NCI-H2107 (cell line): Measurements from ENCODE around the gene C1QL1.

Experiments used
- DNase-seq: peaks from one replicate; lab custom pipeline; 2025; lab: John Stamatoyannopoulos, UW

C1QL1 gene

DNA sequence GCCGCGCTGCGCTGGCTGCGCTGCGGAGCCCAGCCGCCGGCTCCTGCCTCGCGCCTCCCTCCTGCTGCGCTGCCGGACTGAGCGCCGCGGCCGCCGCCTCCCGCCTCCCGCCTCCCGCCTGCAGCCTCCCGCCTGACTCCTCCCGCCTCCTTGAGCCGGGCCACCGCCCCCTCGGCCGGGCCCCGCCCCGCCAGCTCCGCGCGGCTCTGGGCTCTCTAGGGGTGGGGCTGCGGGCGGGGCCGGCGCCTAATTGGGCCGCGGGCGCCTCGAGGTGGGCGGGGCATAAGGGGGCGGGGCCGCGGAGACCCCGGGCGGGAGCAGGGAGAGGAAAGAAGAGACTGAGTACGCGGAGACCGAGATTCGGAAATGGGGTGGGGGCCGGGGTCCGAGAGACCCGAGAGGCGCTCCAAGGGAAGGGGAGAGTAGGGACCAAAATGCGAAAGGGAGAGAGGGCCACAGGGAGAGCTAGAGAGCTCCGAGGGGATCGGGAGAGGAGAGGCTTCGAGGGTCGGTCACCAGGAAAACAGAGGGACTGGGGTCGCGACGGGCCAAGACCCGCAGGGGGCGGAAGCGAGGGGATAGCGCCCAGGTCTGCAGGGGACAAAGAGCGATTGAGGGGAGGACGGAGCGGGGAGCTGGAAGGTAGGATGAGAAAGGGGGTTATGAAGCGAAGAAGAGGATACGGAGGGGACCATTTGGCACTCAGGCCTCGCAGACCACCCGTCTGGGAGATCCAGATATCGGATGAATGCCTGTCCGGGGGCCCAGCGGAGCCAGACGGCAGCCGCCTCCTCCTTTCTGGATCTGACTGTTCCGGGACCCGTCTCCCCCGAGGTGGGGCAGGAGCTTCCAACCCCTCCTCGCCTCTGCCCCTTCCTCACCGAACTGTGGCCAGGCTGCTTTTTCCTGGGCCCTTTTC lies at the start of gene C1QL1:
C1QL1 (minus strand) TSS at position 79 of the 919 bp plus-strand sequence. CDS start 255 bp downstream, outside the sequence.
- DNase-seq = peak; percentile 51

DNA sequence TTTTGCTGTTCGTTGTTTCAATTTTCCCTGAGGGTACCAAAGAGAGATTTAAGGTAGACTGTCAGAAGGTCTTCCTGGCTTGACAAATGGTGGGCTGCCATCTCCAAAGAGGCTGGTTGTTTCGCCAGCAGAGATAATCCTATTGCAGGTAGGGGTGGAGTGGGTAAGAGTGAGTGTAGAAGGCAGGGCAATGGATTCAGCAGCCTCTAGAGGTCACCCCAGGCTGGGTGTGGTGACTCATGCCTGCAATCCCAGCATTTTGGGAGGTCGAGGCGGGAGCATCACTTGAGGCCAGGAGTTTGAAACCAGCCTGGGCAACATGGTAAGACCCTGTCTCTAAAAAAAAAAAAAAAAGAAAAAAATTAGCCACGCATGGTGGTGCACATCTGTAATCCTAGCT lies 48.7 kb upstream of the C1QL1 start:
- no peak for DNase-seq

DNA sequence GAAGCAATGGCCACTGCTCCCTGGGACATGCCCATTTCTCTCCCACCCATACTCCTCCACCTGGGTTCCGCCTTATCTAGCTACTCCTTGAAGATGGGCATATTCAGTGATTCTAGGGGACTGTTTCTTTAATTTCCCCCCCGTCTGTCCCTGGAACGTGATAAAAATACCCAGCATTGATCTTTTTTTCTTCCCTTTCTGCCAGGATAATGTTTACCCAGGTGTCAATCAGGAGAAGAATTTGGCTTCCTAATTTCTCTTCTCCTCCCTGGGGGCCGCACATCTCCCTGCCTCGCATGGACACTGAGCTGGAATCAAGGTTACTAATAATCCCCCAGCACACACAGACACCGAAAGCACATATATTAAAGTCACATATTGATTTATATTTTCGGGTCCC lies 48.1 kb upstream of the C1QL1 start:
- DNase-seq = no peak

DNA sequence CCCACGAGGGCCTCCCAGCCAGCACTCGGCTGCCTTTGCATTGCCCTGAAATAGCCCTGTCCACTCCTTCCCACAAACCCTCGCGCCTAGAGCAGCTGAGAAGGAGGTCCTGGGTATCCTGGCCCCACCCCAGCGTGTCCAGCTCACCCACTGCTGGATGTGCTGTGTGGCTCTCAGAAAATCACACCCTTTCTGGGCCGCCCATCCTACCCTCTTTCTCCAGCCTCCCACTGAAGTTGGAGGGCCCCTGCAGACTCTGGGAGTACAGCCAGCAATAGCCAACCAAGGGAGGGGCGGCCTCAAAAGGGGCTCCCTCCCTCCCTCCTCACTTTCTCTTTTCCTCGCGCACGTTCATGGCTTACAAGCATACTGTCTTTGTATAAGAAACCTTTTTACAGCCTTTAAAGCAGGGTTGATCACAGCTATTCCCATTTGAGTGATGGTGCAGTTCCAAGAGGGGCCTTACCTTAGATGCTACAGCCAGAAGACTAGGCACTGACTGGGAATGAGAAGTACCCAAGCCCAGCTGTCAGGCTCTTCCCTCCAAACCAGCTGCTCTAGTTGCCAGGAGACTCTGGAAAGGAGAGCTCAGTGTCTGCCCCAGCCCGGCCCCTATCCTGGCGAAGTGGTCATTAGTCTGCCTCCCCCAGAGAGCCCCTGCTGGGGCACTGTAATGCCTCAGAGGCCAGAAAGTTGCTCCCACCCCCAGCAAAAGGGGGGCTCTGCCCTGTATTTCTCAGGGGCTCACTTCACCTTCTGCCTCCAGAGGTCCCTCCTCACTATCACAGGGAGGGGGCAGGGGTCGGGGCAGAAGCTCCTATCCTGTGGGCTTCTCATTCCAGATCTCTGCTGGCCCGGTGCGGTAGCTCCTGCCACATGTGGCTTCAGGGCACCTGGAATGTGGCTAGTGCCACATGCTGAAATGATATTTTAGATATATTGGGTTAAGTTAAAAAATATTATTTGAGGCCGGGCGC lies 45.2 kb upstream of the C1QL1 start:
- DNase-seq = no peak

DNA sequence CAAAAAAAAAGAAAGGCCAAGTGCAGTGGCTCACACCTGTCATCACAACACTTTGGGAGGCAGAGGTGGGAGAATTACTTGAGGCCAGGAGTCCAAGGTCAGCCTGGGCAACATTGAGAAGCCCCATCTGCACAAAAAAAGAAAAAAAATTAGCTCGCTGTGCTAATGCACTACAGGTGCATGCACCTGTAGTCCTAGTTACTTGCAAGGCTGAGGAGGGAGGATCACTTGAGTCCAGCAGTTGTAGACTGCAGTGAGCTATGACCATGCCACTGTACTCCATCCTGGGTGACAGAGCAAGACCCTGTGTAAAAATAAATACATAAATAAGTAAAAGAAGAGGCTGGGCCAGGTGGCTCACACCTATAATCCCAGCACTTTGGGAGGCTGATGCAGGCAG lies 43.7 kb upstream of the C1QL1 start:
- DNase-seq = no peak

DNA sequence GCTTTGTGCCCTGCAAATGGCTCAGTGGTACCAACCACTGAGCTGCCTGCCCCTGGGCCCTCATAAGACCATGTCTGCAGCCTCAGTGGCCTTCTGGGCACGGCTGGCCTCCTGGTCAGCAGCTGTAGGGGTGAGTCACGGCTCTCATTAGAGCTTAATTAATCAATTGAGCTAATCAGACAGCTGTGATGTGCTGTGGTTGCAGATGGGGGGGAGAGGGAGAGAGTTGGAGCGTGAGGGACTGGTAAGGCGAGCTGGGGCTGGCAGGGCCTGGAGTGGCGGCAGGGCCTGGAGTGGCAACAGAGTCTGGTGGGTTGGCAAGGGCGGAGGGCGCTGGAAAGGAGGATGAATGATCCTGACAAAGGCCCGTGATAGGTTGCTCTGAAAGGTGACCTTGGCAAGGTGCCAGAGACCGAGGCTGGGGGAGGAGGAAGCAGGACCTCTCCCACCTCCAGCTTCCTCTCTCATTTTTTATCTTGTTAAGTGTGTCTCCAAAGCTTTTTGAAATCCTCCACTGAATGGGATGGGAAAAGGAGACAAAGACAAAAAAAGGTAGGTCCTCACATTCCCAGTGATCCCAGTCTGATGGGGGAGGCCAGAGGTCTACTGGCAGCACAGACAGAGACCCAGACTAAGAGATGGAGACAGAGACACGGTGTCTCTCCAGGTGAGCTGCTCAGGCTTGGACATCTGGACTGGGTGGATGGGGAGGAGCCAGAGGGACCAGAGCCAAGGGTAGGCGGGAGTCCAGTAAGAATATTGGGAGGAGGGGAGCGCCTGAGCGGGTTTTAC lies 41.8 kb upstream of the C1QL1 start:
- DNase-seq = no peak

DNA sequence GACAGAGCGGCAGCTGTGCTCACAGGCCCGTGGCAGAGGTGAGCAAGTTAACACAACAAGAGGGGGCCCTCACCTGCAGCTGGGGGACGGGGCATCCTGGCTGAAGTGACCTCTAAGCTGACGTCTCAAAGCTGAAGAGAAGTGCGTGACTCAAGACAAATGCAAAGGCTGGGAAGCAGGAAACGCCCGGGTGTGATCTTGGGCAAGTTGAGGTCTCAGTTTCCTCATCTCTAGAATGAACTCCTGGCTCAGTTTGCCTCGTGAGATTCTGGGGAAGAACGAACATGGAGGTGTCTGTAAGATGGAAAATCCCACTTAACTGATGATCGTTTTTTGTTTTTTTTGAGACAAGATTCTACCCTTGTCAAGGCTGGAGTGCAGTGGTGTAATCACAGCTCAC lies 40.1 kb upstream of the C1QL1 start:
- no peak for DNase-seq

DNA sequence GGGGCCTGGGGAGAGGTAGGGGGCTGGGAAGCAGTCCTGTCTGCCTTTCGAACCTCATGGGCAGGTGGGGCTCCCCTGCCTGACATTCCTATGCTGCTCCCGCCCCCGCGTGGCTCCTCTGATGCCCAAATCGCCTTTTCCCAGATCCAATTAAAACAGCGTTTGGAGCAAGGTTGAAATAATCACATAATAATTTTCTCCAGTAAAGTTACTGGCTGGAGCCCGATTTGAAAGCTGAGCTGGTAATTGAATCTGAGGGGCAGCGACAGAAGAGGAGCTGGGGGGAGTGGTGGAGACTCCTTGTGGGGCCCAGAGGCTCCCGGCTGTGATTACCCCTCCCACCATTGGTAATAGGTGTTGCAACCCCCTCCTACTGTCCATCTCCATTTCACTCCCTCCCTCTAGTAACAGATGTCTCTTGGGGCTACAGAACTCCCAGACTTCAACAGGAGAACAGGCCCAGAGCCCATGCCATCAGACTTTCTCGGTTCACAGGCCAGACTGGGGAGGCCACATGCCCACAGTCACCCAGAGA lies 38.9 kb upstream of the C1QL1 start:
- no peak for DNase-seq

DNA sequence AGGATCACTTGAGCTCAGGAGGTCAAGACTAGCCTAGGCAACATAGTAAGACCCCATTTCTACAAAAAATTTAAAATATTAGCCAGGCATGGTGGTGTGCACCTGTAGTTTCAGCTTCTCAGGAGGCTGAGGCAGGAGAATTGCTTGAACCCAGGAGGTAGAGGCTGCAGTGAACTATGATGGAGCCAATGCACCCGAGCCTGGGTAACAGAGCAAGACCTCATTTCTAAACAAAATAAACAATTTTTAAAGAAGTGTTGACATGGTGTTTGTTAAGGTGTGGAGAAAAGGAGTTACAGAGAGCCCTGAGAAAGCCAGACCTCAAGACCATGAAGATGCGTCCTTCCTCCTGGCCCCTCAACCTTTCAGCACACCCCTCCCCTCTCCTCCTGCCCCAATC lies 37.6 kb upstream of the C1QL1 start:
- DNase-seq = no peak

DNA sequence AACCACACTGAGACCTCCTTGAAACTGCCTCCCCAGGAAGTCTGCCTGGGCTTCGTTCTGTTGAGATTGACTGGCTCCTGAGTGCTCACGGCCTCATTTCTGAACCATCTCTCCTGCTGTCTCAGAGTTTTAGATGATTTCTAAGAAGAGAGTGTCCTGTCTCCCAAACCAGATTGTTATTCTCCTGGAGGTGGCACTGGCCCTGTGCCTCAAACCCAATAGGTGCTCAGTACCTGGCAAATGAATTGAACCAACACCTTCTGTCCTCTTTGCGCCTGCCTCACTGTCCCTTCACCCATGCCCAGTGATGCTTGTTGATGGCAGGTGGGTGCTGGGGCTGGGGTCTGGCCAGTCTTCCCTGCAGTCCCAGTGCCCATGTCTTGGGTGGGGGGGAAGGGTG lies 36.3 kb upstream of the C1QL1 start:
- no peak for DNase-seq

DNA sequence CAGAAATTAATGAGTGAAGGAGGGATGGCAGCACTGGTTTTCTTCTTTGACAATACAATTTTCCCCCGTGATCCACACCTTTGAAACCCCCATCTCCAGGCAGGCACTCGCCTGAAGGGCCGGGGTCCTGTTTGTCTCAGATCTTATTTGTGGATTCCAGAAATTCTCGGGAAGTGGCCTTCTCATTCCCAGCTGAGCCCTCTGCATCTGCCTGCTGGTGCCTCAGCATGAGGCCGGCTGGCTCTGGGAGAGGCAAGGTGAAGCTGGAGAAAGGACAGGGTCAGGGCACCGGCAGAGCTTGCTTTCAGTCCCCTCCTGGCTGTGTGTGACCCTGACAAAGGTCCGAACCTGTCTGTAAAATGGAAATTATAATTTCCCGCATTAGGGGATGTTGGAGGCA lies 35.8 kb upstream of the C1QL1 start:
- no peak for DNase-seq

DNA sequence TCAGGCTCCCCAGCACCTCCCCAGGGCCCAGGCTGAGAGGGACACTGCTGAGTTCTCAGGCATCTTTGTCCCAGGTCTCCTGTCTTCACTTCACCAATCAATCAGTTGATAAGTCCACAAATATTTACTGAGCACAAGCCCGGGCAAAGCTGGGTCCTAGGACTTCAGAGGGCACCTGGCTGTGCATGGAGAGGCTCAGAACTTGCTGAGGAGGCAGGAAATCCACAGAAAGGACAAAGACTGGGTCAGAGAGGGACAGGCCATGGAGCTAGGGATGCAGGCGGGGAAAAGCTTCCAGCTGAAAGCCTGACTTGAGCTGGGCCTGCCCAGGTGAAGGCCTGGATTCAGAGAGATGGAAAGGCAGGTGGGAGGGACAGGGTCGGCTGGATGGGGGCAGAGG lies 33.2 kb upstream of the C1QL1 start:
- no peak for DNase-seq

DNA sequence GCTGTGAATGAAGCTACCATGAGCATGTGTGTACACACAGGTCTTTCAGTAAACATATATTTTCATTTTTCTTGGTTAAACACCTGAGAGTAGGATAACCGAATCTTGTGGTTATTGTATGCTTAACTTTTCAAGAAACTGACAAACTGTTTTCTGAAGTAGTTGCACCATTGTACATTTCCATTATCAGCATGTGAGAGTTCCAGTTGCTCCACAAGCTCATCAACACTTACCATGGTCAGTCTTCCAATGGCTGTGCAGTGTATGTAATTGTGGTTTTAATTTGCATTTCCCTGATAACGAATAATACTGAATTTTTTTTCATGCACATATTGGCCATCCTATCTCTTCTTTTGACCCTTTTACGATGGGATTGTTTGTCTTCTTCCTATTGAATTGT lies 31.3 kb upstream of the C1QL1 start:
- no peak for DNase-seq

DNA sequence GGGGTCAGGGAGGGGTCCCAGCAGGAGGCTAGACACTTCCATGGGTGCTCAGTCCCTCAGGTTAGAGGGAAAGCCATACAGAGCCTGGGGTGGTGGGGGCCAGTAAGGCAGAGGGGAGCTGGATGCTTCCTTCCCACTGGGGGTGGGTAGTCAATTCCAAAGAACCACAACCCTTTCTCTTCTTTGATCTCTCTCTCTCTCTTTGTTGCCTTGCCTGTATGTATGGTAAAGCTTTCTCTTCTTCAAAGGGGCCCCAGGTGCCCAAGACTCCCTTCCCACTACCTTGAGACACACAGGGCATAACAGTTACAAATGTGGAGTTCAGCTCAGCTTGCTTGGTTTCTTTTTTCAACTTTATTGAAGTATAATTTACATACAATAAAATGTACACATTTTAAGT lies 30.5 kb upstream of the C1QL1 start:
- no peak for DNase-seq

DNA sequence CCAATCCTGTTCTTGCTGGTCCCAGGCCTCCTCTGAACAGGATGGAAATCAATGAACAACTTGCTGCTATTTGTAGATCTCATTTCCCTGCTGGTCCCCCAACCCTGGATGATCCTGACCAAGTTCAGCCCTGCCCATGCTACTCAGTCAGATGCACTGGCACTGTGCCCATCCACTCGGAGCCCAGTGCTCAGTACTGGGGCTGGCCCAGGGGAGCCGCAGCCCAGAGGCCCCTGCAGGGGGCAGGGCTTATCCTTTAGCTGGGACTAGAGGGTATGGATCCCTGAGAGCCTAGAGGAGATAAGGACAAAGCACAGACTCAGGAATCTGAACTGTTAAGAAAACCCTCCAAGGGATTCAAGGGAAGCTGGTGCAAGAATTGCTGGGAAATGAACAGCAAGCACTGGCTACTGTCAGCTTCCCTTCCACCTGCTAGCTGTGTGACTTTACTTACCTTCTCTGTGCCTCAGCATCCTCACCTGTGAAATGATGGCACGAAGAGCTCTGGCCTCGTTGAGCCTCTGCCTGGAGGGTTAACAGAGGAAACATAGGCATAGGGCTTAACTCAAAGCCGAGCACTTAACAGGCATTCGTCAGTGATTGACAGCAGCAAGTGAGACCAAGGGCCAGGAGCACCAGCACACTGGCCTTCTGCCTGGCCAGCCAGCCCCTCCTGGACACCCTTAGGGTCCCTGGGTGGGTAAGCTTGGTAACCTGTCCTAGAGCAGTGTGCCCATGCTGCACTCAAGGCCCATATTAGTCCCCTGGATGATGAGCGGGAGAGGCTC lies 29.8 kb upstream of the C1QL1 start:
- no peak for DNase-seq

DNA sequence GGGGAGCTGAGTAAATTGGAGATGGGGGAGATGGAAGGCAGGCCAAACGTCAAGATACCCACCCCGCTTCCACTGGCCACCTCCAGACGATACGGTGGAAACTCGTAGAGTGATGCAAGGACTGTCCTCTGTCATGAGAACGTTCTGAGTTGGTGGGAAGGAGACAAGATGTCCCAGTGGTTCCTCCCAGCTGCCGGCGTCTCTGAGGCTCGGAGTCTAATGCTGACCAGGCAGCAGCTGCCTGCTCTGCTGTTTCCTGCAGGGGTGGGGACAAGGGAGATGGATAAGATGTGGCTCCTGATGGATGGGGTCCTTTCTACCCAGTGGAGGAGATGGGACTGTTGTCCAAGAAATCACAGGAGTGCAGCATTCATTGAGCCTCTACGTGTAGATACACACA lies 28.2 kb upstream of the C1QL1 start:
- no peak for DNase-seq

DNA sequence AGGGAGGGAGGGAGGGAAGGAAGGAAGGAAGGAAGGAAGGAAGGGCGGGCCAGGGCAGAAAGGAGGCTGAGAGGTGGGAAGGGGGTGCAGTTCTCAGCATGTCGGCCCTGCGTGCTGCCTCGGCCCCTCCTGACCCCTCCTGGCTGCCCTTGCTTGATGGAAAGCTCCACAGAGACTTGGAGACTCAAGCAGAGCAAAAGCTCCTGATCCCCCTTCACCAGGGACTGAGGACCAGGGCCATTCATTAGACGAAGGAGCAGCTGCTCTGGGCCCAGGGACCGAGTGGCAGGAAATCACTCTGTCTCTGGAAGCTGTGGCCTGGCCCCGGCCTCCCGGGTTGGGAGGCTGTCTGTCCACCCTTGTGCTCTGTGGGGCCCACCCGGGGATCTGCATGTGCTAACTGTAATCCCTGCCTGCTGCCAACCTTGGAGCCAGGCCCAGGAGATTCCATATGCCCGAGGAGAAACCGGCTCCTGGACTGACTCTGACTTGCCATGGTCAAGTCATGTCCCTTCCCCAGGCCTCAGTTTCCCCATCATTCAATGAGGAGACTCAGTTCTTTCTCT lies 27.4 kb upstream of the C1QL1 start:
- no peak for DNase-seq

DNA sequence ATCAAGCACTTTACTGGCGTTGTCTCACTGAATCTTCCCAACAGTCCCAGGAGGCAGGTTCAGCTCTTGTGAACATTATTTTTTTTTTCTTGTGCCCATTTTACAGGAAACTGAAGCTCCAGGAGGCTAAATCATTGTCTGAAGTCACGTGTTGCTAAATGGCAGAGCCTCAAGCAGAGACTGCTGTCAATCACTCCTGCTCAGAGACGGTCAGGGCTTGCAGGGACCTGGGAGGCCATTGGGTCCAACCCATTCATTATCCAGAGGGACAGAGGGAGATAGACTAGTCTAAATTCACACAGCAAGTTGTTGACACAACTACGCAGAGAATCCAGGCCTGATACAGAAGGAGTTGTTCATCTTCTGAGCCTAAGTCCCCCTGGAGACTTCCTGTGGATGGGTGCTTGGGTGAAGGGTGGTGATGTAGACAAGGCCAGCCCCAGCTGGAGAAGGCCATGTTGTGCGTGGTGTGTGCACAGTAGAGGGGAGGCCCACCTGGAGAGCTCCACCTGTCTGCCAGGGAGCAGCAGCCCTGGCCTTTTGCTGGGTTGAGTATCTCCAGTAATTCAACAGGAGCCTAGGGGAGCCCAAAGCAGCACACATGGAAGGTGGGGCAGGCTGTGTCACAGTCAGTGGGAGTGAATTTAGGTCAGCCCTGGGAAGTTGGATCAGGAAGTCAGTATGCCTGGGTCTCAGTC lies 24.3 kb upstream of the C1QL1 start:
- DNase-seq = no peak

DNA sequence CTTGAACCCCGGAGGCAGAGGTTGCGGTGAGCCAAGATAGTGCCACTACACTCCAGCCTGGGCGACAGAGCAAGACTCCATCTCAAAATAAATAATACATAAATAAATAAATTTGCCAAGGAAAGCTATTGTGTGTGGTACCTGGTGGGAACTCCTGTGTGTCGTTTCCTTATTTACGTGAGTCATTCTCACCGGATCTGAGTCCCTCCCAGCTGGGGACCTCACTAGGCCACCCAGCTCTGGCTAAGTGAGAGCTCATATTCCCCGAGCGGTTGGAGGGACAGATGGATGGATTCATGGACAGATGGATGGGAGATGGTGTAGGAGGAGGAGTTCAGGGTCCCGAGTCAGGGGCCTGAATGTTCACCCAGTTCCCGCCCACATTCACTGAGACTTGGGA lies 22.9 kb upstream of the C1QL1 start:
- DNase-seq = no peak

DNA sequence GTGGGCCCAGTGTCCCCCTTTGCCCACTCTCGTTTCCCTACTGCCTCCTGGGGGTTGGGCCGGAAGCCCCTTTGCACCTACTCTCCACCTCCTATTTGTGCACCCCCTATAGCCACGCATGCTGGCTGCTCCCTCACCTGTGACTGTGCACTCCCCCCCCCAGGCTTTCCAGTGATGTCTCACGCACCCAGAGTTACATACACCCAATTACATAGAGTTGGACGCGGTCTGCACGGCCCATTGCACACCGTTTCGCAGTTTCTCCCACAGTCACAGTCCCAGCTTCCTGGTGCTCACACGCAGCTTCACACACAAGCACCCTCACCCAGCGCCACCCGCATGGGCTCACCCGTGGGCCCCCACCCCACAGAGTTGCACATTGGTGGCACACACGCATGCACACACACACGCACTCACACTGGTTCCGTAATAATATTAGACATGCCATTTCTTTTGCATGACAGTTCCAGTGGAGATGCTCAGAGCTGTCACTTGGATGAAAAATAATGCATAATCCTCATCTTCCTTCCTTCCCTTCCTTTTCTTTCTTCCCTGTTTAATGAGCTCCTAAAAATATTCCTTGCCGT lies 21.5 kb upstream of the C1QL1 start:
- no peak for DNase-seq
